GM19468 (cell line): ENCODE results near the gene GALNT12.

Experiments used
- ATAC-seq: cut with Tn5 transposase; IDR thresholded peaks from one replicate; pipeline ENCODE4 v1.9.1; 2021; ENCODE audit warnings: mild to moderate bottlenecking, moderate library complexity, moderate number of reproducible peaks; ENCODE audit not compliant: unreplicated experiment; ENCODE audit errors: extremely low read depth

Gene GALNT12

GRCh38 chr9:98852460-98852734 is 44.9 kb downstream of the GALNT12 start:
- no peak for ATAC-seq

- ATAC-seq, result no peak
Observed at GRCh38 chr9:98852961-98853360, 45.5 kb downstream of the GALNT12 start.

- ATAC-seq, result no peak
Observed at GRCh38 chr9:98854266-98854665, 46.8 kb downstream of the GALNT12 start.

GRCh38 chr9:98855592-98855991 is 48.1 kb downstream of the GALNT12 start:
- ATAC-seq, result no peak

GRCh38 chr9:98856982-98857381 is 49.5 kb downstream of the GALNT12 start:
- no peak for ATAC-seq

GRCh38 chr9:98859941-98860340 is 52.5 kb downstream of the GALNT12 start:
- ATAC-seq, result no peak

- no peak for ATAC-seq
Observed at GRCh38 chr9:98860871-98861293, 53.4 kb downstream of the GALNT12 start.

- no peak for ATAC-seq
Observed at GRCh38 chr9:98861781-98862504, 54.5 kb downstream of the GALNT12 start.

- no peak for ATAC-seq
Observed at GRCh38 chr9:98862936-98863335, 55.5 kb downstream of the GALNT12 start.

GRCh38 chr9:98864281-98865174 is 57.1 kb downstream of the GALNT12 start:
- ATAC-seq, result no peak

GRCh38 chr9:98865284-98865875 is 57.9 kb downstream of the GALNT12 start:
- ATAC-seq, result no peak

- ATAC-seq, result no peak
Observed at GRCh38 chr9:98866435-98867102, 59.1 kb downstream of the GALNT12 start.

GRCh38 chr9:98867103-98867428 is 59.6 kb downstream of the GALNT12 start:
- ATAC-seq, result no peak

- no peak for ATAC-seq
Observed at GRCh38 chr9:98867429-98868168, 60.1 kb downstream of the GALNT12 start.

- ATAC-seq, result no peak
Observed at GRCh38 chr9:98869078-98869745, 61.7 kb downstream of the GALNT12 start.

GRCh38 chr9:98869866-98870265 is 62.4 kb downstream of the GALNT12 start:
- no peak for ATAC-seq

- no peak for ATAC-seq
Observed at GRCh38 chr9:98870782-98871557, 63.5 kb downstream of the GALNT12 start.

GRCh38 chr9:98871558-98872065 is 64.1 kb downstream of the GALNT12 start:
- ATAC-seq, result no peak

- no peak for ATAC-seq
Observed at GRCh38 chr9:98873526-98873925, 66.1 kb downstream of the GALNT12 start.
